Esophagus muscularis mucosa (tissue), 3 donors: ENCODE data around the gene PGAM5.

ENCODE experiments used
- EP300 ChIP-seq: sonication (generic); formaldehyde crosslinking; IDR thresholded peaks from one replicate; pipeline ENCODE4 v1.6.1; 2017; ENCODE audit warnings: antibody characterized with exemption
- TF ChIP-seq, protein P1 (sequence below), 3 experiments: fragments of 200-600 bp in 2 of 3; fragments of 450-650 bp in 1 of 3; sonication (generic) in 2 of 3; IDR thresholded peaks; one replicate each; pipeline ENCODE4 v1.5.1; 2017 to 2019; ENCODE audit warnings: antibody characterized with exemption in 3 of 3, mild to moderate bottlenecking in 2 of 3, moderate library complexity in 1 of 3

DNA sequence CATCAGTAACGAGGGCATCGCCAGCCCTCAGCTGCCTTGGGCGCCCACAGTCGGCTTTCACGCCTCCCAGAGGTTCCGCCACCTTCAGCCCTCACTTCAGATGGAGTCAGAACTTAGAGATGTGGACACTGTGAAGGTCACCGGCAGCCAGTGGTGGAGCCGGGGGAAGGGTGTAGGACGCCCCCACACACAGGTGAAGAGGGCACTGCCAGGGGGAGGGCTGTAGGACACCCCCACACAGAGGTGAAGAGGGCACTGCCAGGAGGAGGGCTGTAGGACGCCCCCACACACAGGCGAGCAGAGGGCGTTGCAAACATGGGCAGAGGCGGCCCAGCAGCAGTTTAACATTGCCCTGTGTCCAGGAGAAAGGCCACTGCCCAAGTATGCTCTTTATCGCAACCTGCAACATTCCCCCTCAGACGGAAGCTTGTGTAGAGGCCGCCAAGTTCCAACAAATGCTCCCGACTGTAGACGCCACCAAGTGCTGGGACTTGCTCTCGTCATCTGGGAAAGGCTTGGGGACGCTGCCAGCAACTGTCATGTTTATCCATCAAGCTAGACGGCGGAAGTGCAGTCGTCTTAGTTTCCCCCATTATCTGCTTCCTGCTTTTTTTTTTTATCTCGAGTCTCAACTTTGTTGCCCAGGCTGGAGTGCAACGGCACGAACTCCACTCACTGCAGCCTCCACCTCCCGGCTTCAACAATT lies 55.9 kb downstream of the PGAM5 start:
- TF ChIP-seq, protein P1, sequence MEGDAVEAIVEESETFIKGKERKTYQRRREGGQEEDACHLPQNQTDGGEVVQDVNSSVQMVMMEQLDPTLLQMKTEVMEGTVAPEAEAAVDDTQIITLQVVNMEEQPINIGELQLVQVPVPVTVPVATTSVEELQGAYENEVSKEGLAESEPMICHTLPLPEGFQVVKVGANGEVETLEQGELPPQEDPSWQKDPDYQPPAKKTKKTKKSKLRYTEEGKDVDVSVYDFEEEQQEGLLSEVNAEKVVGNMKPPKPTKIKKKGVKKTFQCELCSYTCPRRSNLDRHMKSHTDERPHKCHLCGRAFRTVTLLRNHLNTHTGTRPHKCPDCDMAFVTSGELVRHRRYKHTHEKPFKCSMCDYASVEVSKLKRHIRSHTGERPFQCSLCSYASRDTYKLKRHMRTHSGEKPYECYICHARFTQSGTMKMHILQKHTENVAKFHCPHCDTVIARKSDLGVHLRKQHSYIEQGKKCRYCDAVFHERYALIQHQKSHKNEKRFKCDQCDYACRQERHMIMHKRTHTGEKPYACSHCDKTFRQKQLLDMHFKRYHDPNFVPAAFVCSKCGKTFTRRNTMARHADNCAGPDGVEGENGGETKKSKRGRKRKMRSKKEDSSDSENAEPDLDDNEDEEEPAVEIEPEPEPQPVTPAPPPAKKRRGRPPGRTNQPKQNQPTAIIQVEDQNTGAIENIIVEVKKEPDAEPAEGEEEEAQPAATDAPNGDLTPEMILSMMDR (IDR thresholded peaks at IDR 0.05) = no peak
- no peak for TF ChIP-seq EP300
